HG02852 (cell line): Measurements from ENCODE around the gene RPTN.

Source experiments
- ATAC-seq: cut with Tn5 transposase; IDR thresholded peaks from one replicate; pipeline ENCODE4 v1.9.1; 2021; ENCODE audit warnings: mild to moderate bottlenecking, moderate library complexity; ENCODE audit not compliant: unreplicated experiment

The RPTN gene

GRCh38 chr1:152159144-152159543 is at the start of gene RPTN:
RPTN (minus strand) TSS chr1:152159228; CDS start chr1:152157889, 1,339 bp downstream.
- no peak for ATAC-seq

GRCh38 chr1:152198982-152199381 is 40.0 kb upstream of the RPTN start:
- ATAC-seq, result no peak

- ATAC-seq, result no peak
Observed at GRCh38 chr1:152197361-152197941, 38.4 kb upstream of the RPTN start.

GRCh38 chr1:152191711-152192110 is 32.7 kb upstream of the RPTN start:
- no peak for ATAC-seq

GRCh38 chr1:152191260-152191659 is 32.2 kb upstream of the RPTN start:
- no peak for ATAC-seq

- no peak for ATAC-seq
Observed at GRCh38 chr1:152190589-152190988, 31.6 kb upstream of the RPTN start.

- peak; percentile 56 for ATAC-seq
Observed at GRCh38 chr1:152189657-152190442, 30.8 kb upstream of the RPTN start.

GRCh38 chr1:152188673-152189591 is 29.9 kb upstream of the RPTN start:
- peak; percentile 58 for ATAC-seq

- ATAC-seq, result no peak
Observed at GRCh38 chr1:152186556-152187285, 27.7 kb upstream of the RPTN start.

- no peak for ATAC-seq
Observed at GRCh38 chr1:152185544-152186391, 26.7 kb upstream of the RPTN start.

GRCh38 chr1:152182944-152183361 is 23.9 kb upstream of the RPTN start:
- ATAC-seq, result no peak

GRCh38 chr1:152182431-152182830 is 23.4 kb upstream of the RPTN start:
- ATAC-seq, result no peak

- ATAC-seq, result no peak
Observed at GRCh38 chr1:152179566-152179965, 20.5 kb upstream of the RPTN start.

- no peak for ATAC-seq
Observed at GRCh38 chr1:152170287-152170905, 11.4 kb upstream of the RPTN start.

- ATAC-seq, result no peak
Observed at GRCh38 chr1:152169366-152170025, 10.5 kb upstream of the RPTN start.

GRCh38 chr1:152168535-152168868 is 9.5 kb upstream of the RPTN start:
- ATAC-seq, result no peak

GRCh38 chr1:152167835-152168534 is 9.0 kb upstream of the RPTN start:
- no peak for ATAC-seq

GRCh38 chr1:152166966-152167365 is 7.9 kb upstream of the RPTN start:
- ATAC-seq, result no peak
